Right cardiac atrium (tissue), 5 donors: Measurements from ENCODE around the gene SH3TC1. TPM values are rescaled to one million over a fixed set of nuclear protein-coding genes. Genes with fewer than 3 reads are reported as not detected.

Source experiments
- ATAC-seq, 2 donors: fragments of 200-7000 bp; cut with Tn5 transposase; one replicate each; pipeline versions ENCODE4 v1.8.0 to v1.9.1; 2020; ENCODE audit warnings: moderate library complexity in 2 of 2, mild to moderate bottlenecking in 1 of 2
- DNase-seq, 3 donors: peaks; one replicate each; pipeline ENCODE4 v3.0.0-alpha.2; 2020
- H3K27ac ChIP-seq: one replicate; pipeline ENCODE4 v1.5.1; 2013; ENCODE audit warnings: mild to moderate bottlenecking, low read length, control low read depth, moderate library complexity
- H3K27me3 ChIP-seq: one replicate; pipeline ENCODE4 v1.6.1; 2013; ENCODE audit not compliant: control insufficient read depth, insufficient read depth
- H3K4me1 ChIP-seq: one replicate; pipeline ENCODE4 v1.6.1; 2013; ENCODE audit warnings: low read length; ENCODE audit not compliant: control insufficient read depth, insufficient read depth
- H3K4me3 ChIP-seq: one replicate; pipeline ENCODE4 v1.5.1; 2013; ENCODE audit warnings: low read length, control low read depth
- H3K9me3 ChIP-seq: one replicate; pipeline ENCODE4 v1.6.1; 2013; ENCODE audit warnings: low read length; ENCODE audit not compliant: control insufficient read depth
- WGBS: extraction: QIAGEN DNeasy Blood & Tissue Kit; methylation state at CpG from one replicate; pipeline ENCODE4 v1.1.7; 2013; 5-methylcytosine and 5-hydroxymethylcytosine counted together
- intact Hi-C, 4 donors: fragments of 100-400 bp; cut with DNase I; formaldehyde crosslinking; loops; one replicate each; pipeline versions ENCODE4 v1.11.0 to v1.14.0; 2022 to 2023
- polyA plus RNA-seq: library from polyadenylated mRNA; stranded (reverse); fragments of 200-250 nt; gene quantifications from one replicate; pipeline ENCODE4 v1.2.3, GENCODE V29; 2013
- total RNA-seq, 4 donors: library from RNA; stranded (reverse); fragmentation: NEBNext Ultra II Directional; extraction: Animal tissue kit (Norgen Biotek cat#: 25700); gene quantifications; one replicate each; pipeline ENCODE4 v1.2.1, GENCODE V29; 2021
- donor health status: healthy with polysubstance abuse.
- donor health status: DM: no; HTN: yes; CAD: no.
- donor health status: DM: no; HTN: no; CAD: no.
- donor health status: DM: no; HTN: yes; CAD: no; lungs with severe emphysema.
- donor health status: DM: yes; HTN: yes; CAD: no.

Gene SH3TC1
- total and polyA plus RNA-seq, 5 donors: 5.4 to 17.1 (median 10.6) TPM

GRCh38 chr4:8209181-8209874 lies 10.2 kb downstream of the SH3TC1 start:
- H3K4me3 ChIP-seq: no peak overlapping the region
- intact Hi-C loops: no loop called here
- H3K27me3 ChIP-seq: no peaks in the 10 kb centered on the region
- DNase-seq: peak in 2 of 3 donors; percentile 37 to 41
- 88% methylated on average over 21 of the region's 21 CpGs for WGBS
- no peaks in the 10 kb centered on the region for H3K4me1 ChIP-seq
- H3K27ac ChIP-seq: no peak overlapping the region
- H3K9me3 ChIP-seq: no peaks in the 10 kb centered on the region
- ATAC-seq: no peak

GRCh38 chr4:8210010-8210409 lies 10.9 kb downstream of the SH3TC1 start:
- 85% methylated on average over 12 of the region's 12 CpGs for WGBS
- no peak overlapping the region for H3K27ac ChIP-seq

GRCh38 chr4:8210616-8211015 lies 11.5 kb downstream of the SH3TC1 start:
- Histone ChIP-seq H3K27ac (no peak overlapping the region), H3K4me3 (no peak overlapping the region), H3K4me1 (peaks cover 3% of the 10 kb centered on the region), H3K9me3 (no peaks in the 10 kb centered on the region), H3K27me3 (no peaks in the 10 kb centered on the region)
- 83% methylated on average over 5 of the region's 5 CpGs for WGBS
- no peak for ATAC-seq
- peak in 2 of 3 donors; percentile 7 to 22 for DNase-seq
- intact Hi-C loops: no loop called here

More at GRCh38 chr4:8210010-8210409, 10.9 kb downstream of the SH3TC1 start:
- H3K4me1 ChIP-seq: no peaks in the 10 kb centered on the region
- intact Hi-C loops: no loop called here
- DNase-seq (peak in 2 of 3 donors; percentile 26 to 42), ATAC-seq (no peak)
- no peaks in the 10 kb centered on the region for H3K27me3 ChIP-seq
- no peak overlapping the region for H3K4me3 ChIP-seq
- H3K9me3 ChIP-seq: no peaks in the 10 kb centered on the region

- DNase-seq: peak in 2 of 3 donors; percentile 30 to 31
- ATAC-seq: no peak
- no peak overlapping the region for H3K27ac ChIP-seq
- H3K9me3 ChIP-seq: no peaks in the 10 kb centered on the region
- H3K4me1 ChIP-seq: peaks cover 3% of the 10 kb centered on the region
- intact Hi-C loops: no loop called here
- no peaks in the 10 kb centered on the region for H3K27me3 ChIP-seq
- H3K4me3 ChIP-seq: no peak overlapping the region
- WGBS: 34% methylated on average over 8 of the region's 8 CpGs
Measured at GRCh38 chr4:8211251-8211650, 12.2 kb downstream of the SH3TC1 start.

GRCh38 chr4:8211737-8212581 lies 12.9 kb downstream of the SH3TC1 start:
- peaks cover 3% of the 10 kb centered on the region for H3K4me1 ChIP-seq
- no peaks in the 10 kb centered on the region for H3K27me3 ChIP-seq
- ATAC-seq (no peak), DNase-seq (peak in 2 of 3 donors; percentile 44 to 47)
- no peak overlapping the region for H3K27ac ChIP-seq
- H3K9me3 ChIP-seq: no peaks in the 10 kb centered on the region
- no peak overlapping the region for H3K4me3 ChIP-seq
- 88% methylated on average over 22 of the region's 22 CpGs for WGBS
- intact Hi-C loops: no loop called here

GRCh38 chr4:8212622-8213021 lies 13.5 kb downstream of the SH3TC1 start:
- DNase-seq: peak in 2 of 3 donors; percentile 36 to 41
- no peak overlapping the region for H3K4me3 ChIP-seq
- H3K27ac ChIP-seq: no peak overlapping the region
- no peak for ATAC-seq
- 91% methylated on average over 12 of the region's 12 CpGs for WGBS
- no peaks in the 10 kb centered on the region for H3K9me3 ChIP-seq
- H3K27me3 ChIP-seq: no peaks in the 10 kb centered on the region
- intact Hi-C loops: no loop called here
- peaks cover 3% of the 10 kb centered on the region for H3K4me1 ChIP-seq

- intact Hi-C loops: no loop called here
- WGBS: 79% methylated on average over 7 of the region's 7 CpGs
Measured at GRCh38 chr4:8213121-8213520, 14.0 kb downstream of the SH3TC1 start.

GRCh38 chr4:8214136-8214535 lies 15.0 kb downstream of the SH3TC1 start:
- intact Hi-C loops: no loop called here
- no peak overlapping the region for H3K27ac ChIP-seq
- H3K27me3 ChIP-seq: no peaks in the 10 kb centered on the region
- H3K4me1 ChIP-seq: peaks cover 3% of the 10 kb centered on the region
- DNase-seq (peak in 2 of 3 donors; percentile 19 to 50), ATAC-seq (no peak)
- WGBS: 75% methylated on average over 13 of the region's 13 CpGs
- no peak overlapping the region for H3K4me3 ChIP-seq
- H3K9me3 ChIP-seq: no peaks in the 10 kb centered on the region

More at GRCh38 chr4:8213121-8213520, 14.0 kb downstream of the SH3TC1 start:
- ATAC-seq (no peak), DNase-seq (peak in 1 of 3 donors; percentile 35)
- Histone ChIP-seq H3K27ac (no peak overlapping the region), H3K27me3 (no peaks in the 10 kb centered on the region), H3K4me3 (no peak overlapping the region), H3K9me3 (no peaks in the 10 kb centered on the region), H3K4me1 (peaks cover 3% of the 10 kb centered on the region)

GRCh38 chr4:8215001-8215427 lies 15.9 kb downstream of the SH3TC1 start:
- ATAC-seq: peak; percentile 41 to 52
- Histone ChIP-seq H3K4me3 (no peak overlapping the region), H3K27ac (no peak overlapping the region), H3K27me3 (no peaks in the 10 kb centered on the region), H3K4me1 (peaks cover 3% of the 10 kb centered on the region), H3K9me3 (no peaks in the 10 kb centered on the region)
- intact Hi-C loops: no loop called here
- WGBS: 36% methylated on average over 12 of the region's 12 CpGs
- peak; percentile 49 to 64 (median 59) for DNase-seq

- 88% methylated on average over 23 of the region's 23 CpGs for WGBS
- Histone ChIP-seq H3K27ac (no peak overlapping the region), H3K9me3 (no peaks in the 10 kb centered on the region), H3K27me3 (no peaks in the 10 kb centered on the region), H3K4me1 (peaks cover 3% of the 10 kb centered on the region), H3K4me3 (no peak overlapping the region)
- DNase-seq (peak in 2 of 3 donors; percentile 52 to 56), ATAC-seq (peak in 1 of 2 donors; percentile 12)
- intact Hi-C loops: no loop called here
Measured at GRCh38 chr4:8215641-8216442, 16.8 kb downstream of the SH3TC1 start.
